ENCODE measurements around the gene LGALS3. TPM values are rescaled to one million over a fixed set of nuclear protein-coding genes. Genes with fewer than 3 reads are reported as not detected.
"Not testable (repeated sequence)": the region's sequence is repeated elsewhere in the genome, so short reads cannot be mapped to it uniquely, and the experiment has no call there.

LGALS3 gene
- polyA plus RNA-seq (ENCODE audit: insufficient read length in 4 of 4), result 10 to 100 TPM; 17.6 to 28.0 (median 22.0) TPM

DNA sequence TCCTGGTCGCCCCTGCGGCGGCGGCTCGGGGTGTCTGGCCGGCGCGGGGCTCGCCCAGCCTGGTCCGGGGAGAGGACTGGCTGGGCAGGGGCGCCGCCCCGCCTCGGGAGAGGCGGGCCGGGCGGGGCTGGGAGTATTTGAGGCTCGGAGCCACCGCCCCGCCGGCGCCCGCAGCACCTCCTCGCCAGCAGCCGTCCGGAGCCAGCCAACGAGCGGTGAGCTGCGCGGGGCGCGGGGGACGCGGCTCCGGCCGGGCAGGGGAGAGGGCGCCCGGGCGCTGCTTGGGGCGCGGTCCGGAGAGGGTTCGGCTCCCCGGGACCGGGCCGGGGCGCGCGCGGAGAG, at the start of gene LGALS3:
TSS of gene LGALS3 (plus strand) at position 167 of the 342 bp plus-strand sequence. CDS start 8,122 bp downstream, outside the sequence.
- no peak for DNase-seq (ENCODE audit: low read depth in 4 of 4, low spot score in 3 of 4)

DNA sequence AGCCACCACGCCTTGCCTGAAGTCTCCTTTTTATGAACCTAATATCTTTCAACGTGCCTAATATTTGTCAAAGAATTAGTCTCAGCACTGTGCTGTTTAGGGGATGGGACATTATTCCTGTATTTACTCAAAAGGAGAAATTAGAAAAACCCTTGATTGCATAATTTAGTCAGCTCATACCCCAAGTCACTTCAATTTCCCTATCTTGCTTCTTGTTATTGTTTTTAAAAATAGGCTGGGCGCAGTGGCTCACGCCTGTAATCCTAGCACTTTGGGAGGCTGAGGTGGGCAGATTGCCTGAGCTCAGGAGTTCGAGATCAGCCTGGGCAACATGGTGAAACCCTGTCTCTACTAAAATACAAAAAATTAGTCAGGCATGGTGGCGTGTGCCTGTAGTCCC, 49.1 kb upstream of the LGALS3 start:
- DNase-seq (ENCODE audit: low read depth in 4 of 4, low spot score in 3 of 4), result not testable (repeated sequence)

GRCh38 chr14:55084401-55085059, 44.5 kb upstream of the LGALS3 start:
- no peak for DNase-seq (ENCODE audit: low read depth in 4 of 4, low spot score in 3 of 4)

- DNase-seq (ENCODE audit: low read depth in 4 of 4, low spot score in 3 of 4), result no peak
Observed at GRCh38 chr14:55085060-55085660, 43.9 kb upstream of the LGALS3 start.

DNA sequence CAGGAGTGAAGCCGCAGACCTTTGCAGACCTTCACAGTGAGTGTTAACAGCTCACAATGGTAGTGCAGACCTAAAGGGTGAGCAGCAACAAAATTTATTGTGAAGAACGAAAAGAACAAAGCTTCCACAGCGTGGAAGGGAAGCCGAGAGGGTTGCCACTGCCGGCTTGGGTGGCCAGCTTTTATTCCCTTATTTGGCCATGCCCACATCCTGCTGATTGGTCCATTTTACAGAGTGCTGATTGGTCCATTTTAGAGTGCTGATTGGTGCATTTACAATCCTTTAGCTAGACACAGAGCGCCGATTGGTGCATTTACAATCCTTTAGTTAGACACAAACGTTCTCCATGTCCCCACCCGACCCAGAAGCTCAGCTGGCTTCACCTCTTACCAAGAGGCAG, 42.1 kb upstream of the LGALS3 start:
- DNase-seq (ENCODE audit: low read depth in 4 of 4, low spot score in 3 of 4), result no peak

DNA sequence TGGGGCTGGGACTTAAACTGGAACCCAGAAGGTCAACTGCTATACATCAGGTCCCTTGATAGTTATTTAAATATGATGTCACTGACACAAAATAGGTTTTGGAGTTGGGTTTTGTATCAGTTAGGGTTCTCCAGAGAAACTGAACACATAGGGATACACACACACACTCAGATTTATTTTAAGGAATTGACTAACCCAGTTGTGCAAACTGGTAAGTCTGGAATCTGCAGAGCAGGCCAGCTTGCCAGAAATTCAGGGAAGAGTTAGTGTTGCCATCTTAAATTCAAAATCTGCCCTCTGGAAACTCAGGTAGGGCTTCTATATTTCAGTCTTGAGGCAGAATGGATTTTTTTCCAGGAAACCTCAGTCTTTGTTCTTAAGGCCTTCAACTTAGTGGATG, 40.7 kb upstream of the LGALS3 start:
- DNase-seq (ENCODE audit: low read depth in 4 of 4, low spot score in 3 of 4), result no peak

- no peak for DNase-seq (ENCODE audit: low read depth in 4 of 4, low spot score in 3 of 4)
Observed at GRCh38 chr14:55092341-55092740, 36.7 kb upstream of the LGALS3 start.

DNA sequence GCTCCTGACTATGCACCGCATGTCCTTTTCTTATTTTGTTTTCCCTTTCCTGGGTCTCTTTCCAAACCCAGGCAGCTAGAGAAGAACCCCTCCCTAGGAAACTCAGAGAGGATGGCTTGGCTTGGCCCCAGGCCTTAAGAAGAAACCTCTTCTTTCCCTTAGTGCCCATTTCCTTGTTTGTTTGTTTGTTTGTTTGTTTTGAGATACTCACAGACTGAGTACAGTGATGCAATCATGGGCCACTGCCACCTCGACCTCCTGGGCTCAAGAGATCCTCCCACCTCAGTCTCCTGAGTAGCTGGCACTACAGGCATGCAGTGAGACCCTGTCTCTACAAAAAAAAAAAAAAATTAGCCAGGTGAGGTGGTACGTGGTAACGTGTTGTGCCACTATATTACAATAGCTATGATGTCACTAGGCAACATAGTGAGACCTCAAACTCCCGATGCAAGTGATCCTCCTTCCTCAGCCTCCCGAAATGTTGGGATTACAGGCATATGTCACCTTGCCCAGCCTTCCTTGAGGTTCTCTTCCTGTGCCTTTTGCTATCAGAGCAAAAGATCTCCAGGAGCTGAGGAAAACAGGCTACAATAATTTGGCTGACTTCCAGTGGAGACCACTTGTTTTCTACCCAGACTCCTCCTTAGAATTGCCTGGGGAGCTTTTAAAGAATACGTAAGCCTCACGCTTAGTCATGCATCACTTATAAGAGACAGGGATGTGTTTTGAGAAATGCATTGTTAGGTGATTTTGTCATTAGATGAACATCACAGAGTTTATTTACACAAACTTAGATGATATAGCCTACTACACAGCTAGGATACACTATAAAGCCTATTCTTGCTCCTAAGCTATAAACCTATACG, 34.5 kb upstream of the LGALS3 start:
- DNase-seq (ENCODE audit: low read depth in 4 of 4, low spot score in 3 of 4), result no peak

- DNase-seq (ENCODE audit: low read depth in 4 of 4, low spot score in 3 of 4), result no peak
Observed at GRCh38 chr14:55097881-55098560, 31.0 kb upstream of the LGALS3 start.

DNA sequence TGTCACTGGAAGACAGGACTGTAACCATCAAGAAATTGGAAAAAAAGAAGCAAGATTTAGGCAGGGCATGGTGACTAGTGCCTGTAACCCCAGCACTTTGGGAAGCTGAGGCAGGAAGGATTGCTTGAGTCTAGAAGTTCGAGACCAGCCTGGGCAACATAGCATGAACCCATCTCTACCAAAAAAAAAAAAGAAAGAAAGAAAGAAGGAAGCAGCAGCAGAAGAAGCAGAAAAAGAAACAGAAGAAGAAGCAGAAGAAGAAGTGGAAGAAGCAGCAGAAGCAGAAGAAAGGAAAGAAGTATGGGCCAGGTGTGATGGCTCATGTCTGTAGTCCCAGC, 30.5 kb upstream of the LGALS3 start:
- no peak for DNase-seq (ENCODE audit: low read depth in 4 of 4, low spot score in 3 of 4)

DNA sequence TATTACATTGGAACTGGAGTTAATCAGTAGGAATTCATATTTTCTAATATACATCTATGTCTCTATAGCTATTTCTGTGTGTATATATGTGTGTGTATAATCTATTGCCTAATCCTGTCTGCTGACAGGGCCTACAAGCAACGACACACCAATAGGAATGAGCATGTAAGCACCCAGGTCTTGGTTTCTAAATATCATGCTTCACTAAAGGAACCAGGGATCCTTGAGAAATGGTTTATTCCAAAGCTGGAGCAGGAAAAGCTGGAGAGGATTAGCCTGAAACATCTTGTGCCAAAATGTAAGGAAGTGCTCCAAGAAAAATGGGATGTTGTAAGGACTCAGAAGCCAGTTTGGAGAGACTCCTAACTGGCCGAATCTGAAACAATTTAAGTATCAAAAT, 29.3 kb upstream of the LGALS3 start:
- DNase-seq (ENCODE audit: low read depth in 4 of 4, low spot score in 3 of 4), result no peak

DNA sequence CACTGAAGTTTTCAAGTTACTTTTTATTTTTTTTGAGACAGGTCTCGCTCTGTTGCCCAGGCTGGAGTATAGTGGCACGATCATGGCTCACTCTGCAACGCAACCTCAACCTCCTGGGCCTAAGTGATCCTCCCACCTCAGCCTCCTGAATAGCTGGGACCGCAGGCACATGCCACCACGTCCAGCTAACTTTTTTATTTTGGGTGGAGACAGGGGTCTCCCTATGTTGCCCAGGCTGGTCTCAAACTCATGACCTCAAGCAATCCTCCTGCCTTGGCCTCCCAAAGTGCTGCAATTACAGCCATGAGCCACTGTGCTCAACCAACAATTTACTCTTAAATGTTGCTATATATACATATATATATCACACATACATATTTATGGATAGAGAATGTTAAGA, 27.4 kb upstream of the LGALS3 start:
- no peak for DNase-seq (ENCODE audit: low read depth in 4 of 4, low spot score in 3 of 4)

DNA sequence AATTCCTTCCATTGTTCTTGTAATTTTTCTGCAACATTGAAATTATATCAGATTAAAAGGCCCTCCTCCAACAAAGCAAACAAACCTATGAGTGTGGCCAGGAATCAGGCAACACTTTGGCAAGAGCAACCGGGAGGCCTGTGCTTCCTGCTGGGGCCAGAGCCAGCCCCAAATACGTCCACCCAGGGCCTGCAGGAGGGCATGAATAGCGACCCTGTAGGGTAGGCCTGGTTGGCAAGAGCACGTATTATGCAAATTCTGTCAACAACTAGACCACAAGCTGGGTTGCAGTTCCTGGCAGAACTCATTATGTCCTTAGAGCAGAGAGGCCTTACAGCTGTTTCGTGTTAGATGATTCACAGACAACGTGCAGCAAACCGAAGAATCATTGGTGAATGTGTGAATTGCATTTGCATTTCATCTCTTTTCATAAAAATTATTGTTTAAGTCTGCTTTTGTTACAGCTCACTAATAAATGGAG, 26.9 kb upstream of the LGALS3 start:
- no peak for DNase-seq (ENCODE audit: low read depth in 4 of 4, low spot score in 3 of 4)

- no peak for DNase-seq (ENCODE audit: low read depth in 4 of 4, low spot score in 3 of 4)
Observed at GRCh38 chr14:55103005-55103640, 25.9 kb upstream of the LGALS3 start.

DNA sequence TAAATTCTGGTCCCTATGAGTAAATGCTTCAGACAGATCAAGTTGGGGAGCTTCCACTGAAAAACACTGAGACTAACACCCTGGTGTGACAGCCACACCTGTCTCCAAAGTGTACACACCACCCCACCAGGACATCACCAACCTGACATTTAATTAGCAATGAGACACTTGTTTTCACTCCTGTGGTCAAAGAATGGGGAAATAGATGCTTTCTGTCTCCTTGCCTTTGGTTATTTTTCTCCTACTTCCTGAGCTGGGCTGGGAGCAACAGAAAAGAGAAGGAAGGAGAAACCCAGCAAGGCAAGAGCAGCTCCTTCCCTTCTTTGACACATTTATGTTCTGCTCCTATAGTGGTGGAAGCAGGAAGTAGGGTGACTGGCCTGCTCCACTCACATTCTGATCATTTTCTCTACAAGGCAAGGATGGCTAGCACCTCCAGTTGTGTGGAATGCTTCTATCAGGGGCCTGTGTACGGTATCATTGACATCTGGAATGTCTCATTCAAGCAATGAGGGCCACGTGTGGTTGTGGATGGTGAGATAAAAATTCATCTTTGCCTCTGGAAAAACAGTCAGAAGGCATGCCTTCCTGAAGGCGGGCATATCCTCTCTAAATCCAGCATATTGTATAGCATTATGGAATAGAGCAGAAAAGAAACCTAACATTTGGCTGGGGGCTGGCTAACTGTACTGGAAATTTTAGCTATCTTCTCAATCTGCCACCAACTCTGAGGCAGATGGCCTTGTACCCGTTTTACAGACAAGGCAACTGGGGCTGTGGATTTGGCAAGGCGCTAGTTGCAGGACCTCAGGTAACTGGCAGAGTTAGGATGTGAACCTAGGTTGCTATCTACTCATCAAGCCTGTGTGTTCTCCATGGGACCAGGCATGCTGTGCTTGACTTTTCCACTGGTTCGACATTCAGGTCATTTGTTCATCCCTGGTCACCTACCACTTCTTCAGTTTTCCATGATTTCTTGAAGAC, 24.8 kb upstream of the LGALS3 start:
- no peak for DNase-seq (ENCODE audit: low read depth in 4 of 4, low spot score in 3 of 4)

- no peak for DNase-seq (ENCODE audit: low read depth in 4 of 4, low spot score in 3 of 4)
Observed at GRCh38 chr14:55105991-55106390, 23.1 kb upstream of the LGALS3 start.

GRCh38 chr14:55107766-55108554, 21.1 kb upstream of the LGALS3 start:
- DNase-seq (ENCODE audit: low read depth in 4 of 4, low spot score in 3 of 4), result no peak

- DNase-seq (ENCODE audit: low read depth in 4 of 4, low spot score in 3 of 4), result no peak
Observed at GRCh38 chr14:55109836-55110235, 19.2 kb upstream of the LGALS3 start.

Data from right renal pelvis (tissue), 4 donors.